GM12878 (cell line): ENCODE measurements around the gene CHST14. TPM values are rescaled to one million over a fixed set of nuclear protein-coding genes. Genes with fewer than 3 reads are reported as not detected.

Experiments
- CEBPB ChIP-seq, 2 experiments: fragments of 150-350 bp in 1 of 2; IDR thresholded peaks; 2 replicates each; pipeline ENCODE4 v1.6.1; 2012 to 2014; ENCODE audit warnings: low read depth in 2 of 2, low read length in 2 of 2, borderline replicate concordance in 1 of 2, inconsistent platforms in 1 of 2
- JUNB ChIP-seq: IDR thresholded peaks from 2 replicates; pipeline ENCODE4 v1.6.1; 2016; ENCODE audit warnings: antibody characterized with exemption, mild to moderate bottlenecking
- RAD51 ChIP-seq: fragments of 450-650 bp; IDR thresholded peaks from 2 replicates; pipeline ENCODE4 v1.6.1; 2016; ENCODE audit warnings: moderate library complexity, mild to moderate bottlenecking, inconsistent platforms
- SKIL ChIP-seq: fragments of 450-650 bp; IDR thresholded peaks from 2 replicates; pipeline ENCODE4 v1.6.1; 2017; ENCODE audit warnings: mild to moderate bottlenecking, low read depth, inconsistent platforms; ENCODE audit not compliant: poor library complexity, severe bottlenecking
- SUZ12 ChIP-seq: fragments of 200-600 bp; sonication (generic); IDR thresholded peaks from one replicate; pipeline ENCODE4 v1.6.1; 2018; ENCODE audit warnings: antibody characterized with exemption, mild to moderate bottlenecking; ENCODE audit not compliant: unreplicated experiment
- polyA plus RNA-seq, 11 experiments: library from polyadenylated mRNA; depleted of rRNA in 4 of 11; unstranded in 6 of 11; stranded (reverse) in 5 of 11; fragments of >200 nt; fragmentation: Nextera tagmentation in 4 of 11; fragmentation: Illumina TruSeq in 1 of 11; extraction: Ambion mirVana in 4 of 11; extraction: Trizol in 1 of 11; gene quantifications; 1 replicate in 1 of 11; 2 replicates in 10 of 11; pipeline versions ENCODE4 v1.2.1 to v1.2.3, GENCODE V29; 2011 to 2016; ENCODE audit warnings: inconsistent platforms in 2 of 11, missing spikeins in 2 of 11, low read depth in 1 of 11
- total RNA-seq, 4 experiments: library from RNA; depleted of rRNA in 3 of 4; stranded (reverse); fragments of >200 nt in 3 of 4; fragmentation: Illumina TruSeq in 1 of 4; extraction: Trizol in 1 of 4; gene quantifications; 2 replicates each; pipeline versions ENCODE4 v1.2.1 to v1.2.3, GENCODE V29; 2013 to 2021
- TF ChIP-seq, protein P1 (sequence below): fragments of 450-650 bp; IDR thresholded peaks from 2 replicates; pipeline ENCODE4 v1.6.1; 2018; ENCODE audit warnings: mild to moderate bottlenecking, low read depth, moderate library complexity; ENCODE audit not compliant: partially characterized antibody

Gene CHST14
- total and polyA plus RNA-seq, 10 of the 15 experiments (the other 5 are each of a cell fraction or from before 2014, with no cell fraction given) = 1.3 to 12.8 (median 6.2) TPM

DNA sequence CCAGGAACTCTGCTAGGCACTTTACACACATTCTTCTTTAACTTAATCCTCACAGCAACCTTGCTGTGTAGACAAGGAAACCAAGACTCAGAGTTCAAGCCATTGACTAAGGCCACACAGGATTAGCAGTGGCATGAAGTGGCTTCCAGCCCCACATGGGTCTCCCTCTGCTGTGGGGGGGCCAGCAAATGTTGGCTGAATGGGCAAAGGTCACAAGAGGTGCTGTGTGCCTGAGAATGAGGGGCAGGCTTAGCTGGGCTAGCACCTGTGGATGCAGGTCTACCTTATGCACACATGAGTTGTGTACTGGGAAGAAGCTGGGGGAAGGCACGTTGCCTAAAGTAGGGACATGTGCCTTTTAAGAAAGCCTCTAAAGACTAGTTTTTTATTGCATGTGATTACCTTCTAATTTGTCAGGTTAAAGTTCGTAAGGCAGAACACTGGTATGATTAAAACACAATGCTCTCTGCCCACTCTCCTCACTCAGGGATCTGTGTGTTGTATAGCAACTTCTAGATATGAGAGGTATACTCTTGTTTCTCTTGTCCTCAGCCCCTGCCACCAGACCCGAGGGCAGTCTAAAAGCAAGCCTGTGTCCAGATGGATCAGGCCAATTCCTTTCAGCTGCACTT, 19.1 kb upstream of the CHST14 start (continued):
- TF ChIP-seq RAD51 (no peak), SUZ12 (no peak), CEBPB (IDR thresholded peaks at IDR 0.05; ENCODE audit: borderline replicate concordance in 1 of 2, low read depth in 2 of 2, low read length in 2 of 2) (no peak), JUNB (no peak), SKIL (no peak)
- TF ChIP-seq, protein P1, sequence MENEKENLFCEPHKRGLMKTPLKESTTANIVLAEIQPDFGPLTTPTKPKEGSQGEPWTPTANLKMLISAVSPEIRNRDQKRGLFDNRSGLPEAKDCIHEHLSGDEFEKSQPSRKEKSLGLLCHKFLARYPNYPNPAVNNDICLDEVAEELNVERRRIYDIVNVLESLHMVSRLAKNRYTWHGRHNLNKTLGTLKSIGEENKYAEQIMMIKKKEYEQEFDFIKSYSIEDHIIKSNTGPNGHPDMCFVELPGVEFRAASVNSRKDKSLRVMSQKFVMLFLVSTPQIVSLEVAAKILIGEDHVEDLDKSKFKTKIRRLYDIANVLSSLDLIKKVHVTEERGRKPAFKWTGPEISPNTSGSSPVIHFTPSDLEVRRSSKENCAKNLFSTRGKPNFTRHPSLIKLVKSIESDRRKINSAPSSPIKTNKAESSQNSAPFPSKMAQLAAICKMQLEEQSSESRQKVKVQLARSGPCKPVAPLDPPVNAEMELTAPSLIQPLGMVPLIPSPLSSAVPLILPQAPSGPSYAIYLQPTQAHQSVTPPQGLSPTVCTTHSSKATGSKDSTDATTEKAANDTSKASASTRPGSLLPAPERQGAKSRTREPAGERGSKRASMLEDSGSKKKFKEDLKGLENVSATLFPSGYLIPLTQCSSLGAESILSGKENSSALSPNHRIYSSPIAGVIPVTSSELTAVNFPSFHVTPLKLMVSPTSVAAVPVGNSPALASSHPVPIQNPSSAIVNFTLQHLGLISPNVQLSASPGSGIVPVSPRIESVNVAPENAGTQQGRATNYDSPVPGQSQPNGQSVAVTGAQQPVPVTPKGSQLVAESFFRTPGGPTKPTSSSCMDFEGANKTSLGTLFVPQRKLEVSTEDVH = no peak
